HG03039 (cell line): Measurements from ENCODE around the gene HSD11B1L.

ENCODE experiments used
- ATAC-seq: cut with Tn5 transposase; IDR thresholded peaks from one replicate; pipeline ENCODE4 v1.9.1; 2021; ENCODE audit warnings: mild to moderate bottlenecking, moderate library complexity; ENCODE audit not compliant: unreplicated experiment

Gene HSD11B1L

GRCh38 chr19:5680437-5681368 is at the start of gene HSD11B1L, which contains the start of gene MICOS13:
Gene HSD11B1L, plus strand, starts transcription at chr19:5681027. Its CDS starts 3,806 bp downstream, at chr19:5684833.
Gene MICOS13, minus strand, starts transcription at chr19:5680516. Its CDS starts 30 bp downstream, at chr19:5680486.
- ATAC-seq = peak; percentile 70

- no peak for ATAC-seq
These were observed 49.1 kb upstream of the HSD11B1L start for GRCh38 chr19:5631567-5632240.

GRCh38 chr19:5632241-5632612 is 48.6 kb upstream of the HSD11B1L start:
- no peak for ATAC-seq

- ATAC-seq = no peak
These were observed 48.2 kb upstream of the HSD11B1L start for GRCh38 chr19:5632657-5633056.

GRCh38 chr19:5635427-5635826 is 45.4 kb upstream of the HSD11B1L start:
- ATAC-seq = no peak

- no peak for ATAC-seq
These were observed 42.9 kb upstream of the HSD11B1L start for GRCh38 chr19:5637971-5638370.

- no peak for ATAC-seq
These were observed 39.7 kb upstream of the HSD11B1L start for GRCh38 chr19:5641171-5641570.

- ATAC-seq = no peak
These were observed 38.6 kb upstream of the HSD11B1L start for GRCh38 chr19:5642204-5642603.

- ATAC-seq = no peak
These were observed 37.8 kb upstream of the HSD11B1L start for GRCh38 chr19:5643060-5643459.

- no peak for ATAC-seq
These were observed 36.8 kb upstream of the HSD11B1L start for GRCh38 chr19:5644037-5644436.

- no peak for ATAC-seq
These were observed 35.4 kb upstream of the HSD11B1L start for GRCh38 chr19:5645409-5645808.

- ATAC-seq = no peak
These were observed 34.1 kb upstream of the HSD11B1L start for GRCh38 chr19:5646703-5647102.

GRCh38 chr19:5648464-5648863 is 32.4 kb upstream of the HSD11B1L start:
- ATAC-seq = no peak

GRCh38 chr19:5651361-5651760 is 29.5 kb upstream of the HSD11B1L start:
- no peak for ATAC-seq

GRCh38 chr19:5652261-5652660 is 28.6 kb upstream of the HSD11B1L start:
- no peak for ATAC-seq

GRCh38 chr19:5654931-5655330 is 25.9 kb upstream of the HSD11B1L start:
- no peak for ATAC-seq

- no peak for ATAC-seq
These were observed 25.4 kb upstream of the HSD11B1L start for GRCh38 chr19:5655412-5655811.

GRCh38 chr19:5661483-5661882 is 19.3 kb upstream of the HSD11B1L start:
- ATAC-seq = no peak

- ATAC-seq = no peak
These were observed 16.9 kb upstream of the HSD11B1L start for GRCh38 chr19:5663904-5664303.

GRCh38 chr19:5664515-5664914 is 16.3 kb upstream of the HSD11B1L start:
- no peak for ATAC-seq

- ATAC-seq = no peak
These were observed 14.9 kb upstream of the HSD11B1L start for GRCh38 chr19:5665781-5666513.
